Stimulated activated naive CD8-positive, alpha-beta T cell treated with anti-CD3 and anti-CD28 coated beads, Interleukin-15, amount 100 ng/mL, for 72 hours (primary cell): ENCODE measurements around the gene ARHGAP23.
A peak's percentile ranks its signal among the peaks of the same experiment; 100 is the strongest.
"Not testable (repeated sequence)": the region's sequence is repeated elsewhere in the genome, so short reads cannot be mapped to it uniquely, and the experiment has no call there.

Source experiments
- ATAC-seq: fragments of 150-1000 bp; cut with Tn5 transposase; 2 replicates; pipeline ENCODE4 v1.10.0; 2021; ENCODE audit warnings: mild to moderate bottlenecking, moderate library complexity
- DNase-seq, 2 donors: peaks; one replicate each; pipeline ENCODE4 v3.0.0; 2021 to 2022
- H3K27ac Mint-ChIP-seq, 2 donors: one replicate each; pipeline ENCODE4 v1.8.0; 2022; ENCODE audit warnings: mild to moderate bottlenecking in 2 of 2, mixed read lengths in 2 of 2, moderate library complexity in 2 of 2
- H3K27me3 Mint-ChIP-seq: one replicate; pipeline ENCODE4 v1.8.0; 2022; ENCODE audit warnings: mixed read lengths
- H3K4me1 Mint-ChIP-seq: one replicate; pipeline ENCODE4 v1.8.0; 2022; ENCODE audit warnings: mild to moderate bottlenecking, mixed read lengths
- H3K4me3 Mint-ChIP-seq, 2 donors: one replicate each; pipeline ENCODE4 v1.8.0; 2022; ENCODE audit warnings: mild to moderate bottlenecking in 2 of 2, mixed read lengths in 2 of 2, moderate library complexity in 1 of 2
- H3K9me3 Mint-ChIP-seq, 2 donors: one replicate each; pipeline ENCODE4 v1.8.0; 2022; ENCODE audit warnings: mixed read lengths in 2 of 2

ARHGAP23 gene

DNA sequence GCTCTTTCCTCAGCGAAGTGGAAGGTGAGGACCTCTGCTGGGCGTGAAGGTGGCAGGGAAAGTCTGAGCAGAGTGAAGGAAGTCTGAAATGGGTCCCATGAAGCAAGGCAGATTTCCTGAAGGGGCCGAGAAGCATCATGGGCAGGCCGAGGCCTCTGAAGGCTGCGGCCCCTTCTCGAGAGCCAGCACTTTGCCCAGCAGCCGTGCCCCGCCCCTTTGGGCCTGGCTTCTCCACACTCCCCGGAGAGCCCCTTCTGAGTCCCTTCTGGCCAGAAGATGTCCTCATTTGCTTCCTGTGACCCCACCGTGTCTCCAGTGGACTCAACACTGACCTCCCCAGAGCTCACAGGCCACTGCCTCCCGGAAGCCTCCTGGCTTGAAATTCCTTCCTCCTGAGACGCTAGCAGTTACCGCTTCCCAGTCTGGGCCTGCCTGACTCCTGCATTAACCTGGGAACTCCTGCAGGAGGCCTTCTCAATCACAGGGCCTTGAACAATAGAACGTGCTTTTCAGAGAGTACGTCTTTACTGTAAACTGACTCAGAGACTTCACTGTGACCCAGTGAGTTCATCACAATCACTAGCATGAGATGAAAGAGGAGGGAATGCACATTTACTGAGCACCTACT, 75.1 kb downstream of the ARHGAP23 start:
- H3K4me1 Mint-ChIP-seq, H3K9me3 Mint-ChIP-seq: not testable (repeated sequence)

DNA sequence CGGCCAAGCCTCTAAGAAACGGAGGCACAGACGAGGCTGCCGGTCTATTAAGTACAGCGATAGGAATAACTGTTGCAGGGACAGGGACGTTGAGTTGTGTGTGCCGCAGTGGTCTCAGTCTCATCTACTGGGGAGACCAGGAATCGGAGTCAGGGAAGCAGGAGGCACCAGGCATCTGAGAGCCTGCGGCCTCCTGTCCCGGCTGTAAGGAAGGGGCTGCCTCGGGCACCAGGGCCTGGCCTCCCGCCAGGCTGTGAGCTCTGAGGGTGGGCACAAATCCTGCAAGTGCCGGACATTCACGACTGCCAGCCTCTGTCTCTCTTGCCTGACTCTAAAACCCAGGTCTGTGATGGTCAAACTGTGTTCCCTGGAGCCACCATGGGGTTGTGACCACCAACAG, 76.0 kb downstream of the ARHGAP23 start:
- Mint-ChIP-seq H3K4me1 (peaks cover 3% of the 10 kb centered on the region), H3K27me3 (peaks cover 25% of the 10 kb centered on the region), H3K9me3 (no peaks in the 10 kb centered on the region), H3K27ac (no peak overlapping the region), H3K4me3 (no peak overlapping the region)
- no peak for DNase-seq
- no peak for ATAC-seq

More for the DNA sequence above, 75.1 kb downstream of the ARHGAP23 start:
- H3K4me3 Mint-ChIP-seq, ATAC-seq, H3K27ac Mint-ChIP-seq, DNase-seq: not testable (repeated sequence)
- peaks cover 16% of the 10 kb centered on the region for H3K27me3 Mint-ChIP-seq

DNA sequence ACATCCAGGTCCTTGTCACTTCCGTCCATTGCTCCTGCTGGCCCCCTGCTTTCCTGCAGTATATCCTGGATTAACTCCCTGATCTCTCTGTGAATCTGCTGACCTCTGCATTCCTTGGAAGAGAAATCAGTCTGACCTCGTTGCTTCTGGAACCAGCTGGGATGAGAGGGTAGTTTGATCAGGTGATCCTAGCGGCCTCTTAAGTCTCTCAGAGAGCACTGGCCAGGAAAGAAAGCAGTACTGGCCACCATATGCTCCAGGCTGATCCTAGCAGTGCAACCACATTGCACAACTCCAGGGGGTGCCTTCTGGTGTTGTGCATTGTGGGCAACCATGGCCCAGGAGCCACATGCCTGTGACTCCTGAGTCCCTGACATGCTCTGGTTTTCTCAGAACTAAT, 79.2 kb downstream of the ARHGAP23 start:
- Mint-ChIP-seq H3K9me3 (no peaks in the 10 kb centered on the region), H3K4me1 (peaks cover 16% of the 10 kb centered on the region), H3K4me3 (no peak overlapping the region), H3K27me3 (peaks cover 54% of the 10 kb centered on the region), H3K27ac (peak overlapping the region; percentile 67 to 77)
- DNase-seq (no peak), ATAC-seq (no peak)

DNA sequence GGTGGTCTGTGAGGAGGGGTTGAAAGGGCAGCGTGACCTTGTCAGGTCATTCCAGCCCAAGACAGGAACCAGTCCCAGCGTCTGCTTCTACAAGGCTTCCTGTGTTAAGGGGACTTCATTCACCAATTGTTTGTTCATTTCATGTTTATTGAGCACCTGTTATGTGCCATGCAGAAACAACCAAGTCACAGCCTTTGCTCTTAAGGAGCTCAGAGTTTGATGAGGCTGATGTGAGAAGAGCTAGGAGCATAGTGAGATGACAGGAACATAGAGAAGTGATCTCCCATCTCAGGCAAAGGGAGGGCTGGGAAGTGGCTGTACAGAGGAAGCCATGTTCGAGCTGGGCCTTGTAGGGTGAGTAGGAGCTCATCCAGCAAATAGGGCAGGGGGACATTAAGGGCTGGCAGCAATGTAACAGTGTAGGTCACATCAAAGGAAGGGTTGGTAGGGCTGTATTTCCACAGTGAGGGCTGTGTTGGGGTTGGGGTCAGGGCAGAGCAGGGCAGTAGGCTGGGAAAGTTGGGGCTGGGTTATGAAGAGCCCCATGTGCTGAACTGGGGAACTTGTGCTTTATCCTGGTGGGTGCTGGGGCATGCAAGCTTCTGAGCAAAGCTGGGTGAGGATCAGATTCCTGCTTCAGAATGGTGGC, 79.8 kb downstream of the ARHGAP23 start:
- H3K4me3 Mint-ChIP-seq, result peak overlapping the region in 1 of 2 donors; percentile 52
- peak overlapping the region in 1 of 2 donors; percentile 77 for H3K27ac Mint-ChIP-seq

DNA sequence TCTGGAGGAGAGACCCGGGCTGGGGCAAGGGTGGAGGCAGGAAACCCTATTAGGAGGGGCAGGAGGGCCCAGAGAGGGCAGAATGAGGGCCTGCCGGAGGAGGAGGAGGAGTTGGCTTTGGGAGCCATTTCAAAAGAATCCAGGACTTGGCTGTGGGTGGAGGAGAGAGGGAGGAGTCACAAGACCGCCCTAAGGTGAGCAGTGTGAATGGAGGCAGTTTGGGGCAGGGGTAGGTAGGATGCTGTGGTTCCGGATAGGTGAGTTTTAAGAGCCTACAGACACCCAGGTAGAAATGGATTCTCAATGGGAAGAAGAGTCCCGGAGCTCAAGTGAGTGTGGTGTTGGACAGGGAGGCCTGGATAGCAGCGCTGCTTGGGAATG, 80.3 kb downstream of the ARHGAP23 start:
- Mint-ChIP-seq H3K4me3 (peak overlapping the region in 1 of 2 donors; percentile 52), H3K27ac (peak overlapping the region in 1 of 2 donors; percentile 59), H3K4me1 (peaks cover 16% of the 10 kb centered on the region), H3K9me3 (no peaks in the 10 kb centered on the region), H3K27me3 (peaks cover 53% of the 10 kb centered on the region)
- DNase-seq (no peak), ATAC-seq (no peak)

More for the DNA sequence above, 79.8 kb downstream of the ARHGAP23 start:
- no peak for ATAC-seq
- no peaks in the 10 kb centered on the region for H3K9me3 Mint-ChIP-seq
- no peak for DNase-seq
- peaks cover 16% of the 10 kb centered on the region for H3K4me1 Mint-ChIP-seq
- H3K27me3 Mint-ChIP-seq, result peaks cover 53% of the 10 kb centered on the region

DNA sequence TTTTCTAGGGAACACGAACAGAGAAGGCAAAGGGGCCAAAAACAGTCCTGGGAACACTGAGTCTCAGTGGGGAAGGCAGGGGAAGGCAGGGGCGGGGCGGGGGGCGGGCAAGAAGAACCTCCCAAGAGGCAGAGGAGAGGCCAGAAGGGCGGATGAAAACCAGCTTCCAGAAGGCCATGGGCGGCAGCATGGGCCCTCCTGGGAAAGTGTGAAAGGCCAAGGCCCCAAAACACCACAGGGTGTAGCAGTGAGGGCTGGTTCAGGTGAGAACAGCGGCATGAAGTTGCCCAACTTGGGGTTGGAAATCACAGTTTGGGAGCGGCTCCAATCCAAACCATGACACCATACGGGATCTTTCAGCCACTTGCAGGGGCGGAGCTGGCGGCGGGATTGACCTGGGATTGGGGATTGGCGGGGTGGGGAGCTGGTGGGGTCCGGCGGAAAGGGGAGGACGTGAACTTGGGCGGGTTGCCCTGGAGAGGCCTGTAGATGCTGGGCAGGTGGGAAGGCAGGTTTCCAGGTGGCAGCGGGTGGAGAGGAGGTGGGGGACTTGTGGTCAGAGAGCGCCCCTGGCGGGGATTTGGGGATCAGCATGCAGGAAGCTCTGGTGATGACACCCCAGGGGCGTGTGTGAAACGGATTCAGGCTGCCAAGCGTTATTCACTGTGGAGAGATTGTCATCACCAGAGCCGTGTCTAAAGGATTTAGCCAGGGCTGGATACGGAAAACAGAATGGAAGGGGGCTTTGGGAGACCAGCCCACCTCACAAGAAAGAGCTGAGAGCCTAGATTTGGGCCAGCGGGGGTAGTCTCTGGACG, 80.9 kb downstream of the ARHGAP23 start:
- peaks cover 16% of the 10 kb centered on the region for H3K4me1 Mint-ChIP-seq
- no peaks in the 10 kb centered on the region for H3K9me3 Mint-ChIP-seq
- H3K27ac Mint-ChIP-seq, result peak overlapping the region; percentile 31 to 99
- ATAC-seq, result peak; percentile 91
- peak overlapping the region; percentile 94 to 99 for H3K4me3 Mint-ChIP-seq
- peak; percentile 79 to 83 for DNase-seq
- peaks cover 53% of the 10 kb centered on the region for H3K27me3 Mint-ChIP-seq

DNA sequence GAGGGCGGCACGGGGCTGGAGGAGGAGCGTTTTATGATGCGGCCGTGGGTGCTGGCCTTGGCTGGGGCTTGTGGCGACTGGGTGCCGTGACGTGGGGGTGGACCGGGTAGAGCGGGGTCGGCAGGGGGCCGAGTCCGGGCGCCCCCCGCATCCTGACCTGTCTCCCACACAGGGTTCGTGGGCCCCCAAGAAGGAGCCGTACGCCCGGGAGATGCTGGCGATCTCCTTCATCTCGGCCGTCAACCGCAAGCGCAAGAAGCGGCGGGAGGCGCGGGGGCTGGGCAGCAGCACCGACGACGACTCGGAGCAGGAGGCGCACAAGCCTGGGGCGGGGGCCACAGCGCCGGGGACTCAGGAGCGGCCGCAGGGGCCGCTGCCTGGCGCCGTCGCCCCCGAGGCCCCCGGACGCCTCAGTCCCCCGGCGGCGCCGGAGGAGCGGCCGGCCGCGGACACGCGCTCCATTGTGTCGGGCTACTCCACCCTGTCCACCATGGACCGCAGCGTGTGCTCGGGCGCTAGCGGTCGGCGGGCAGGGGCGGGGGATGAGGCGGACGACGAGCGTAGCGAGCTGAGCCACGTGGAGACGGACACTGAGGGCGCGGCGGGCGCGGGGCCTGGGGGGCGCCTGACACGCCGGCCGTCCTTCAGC, 81.6 kb downstream of the ARHGAP23 start:
- H3K27ac Mint-ChIP-seq, result peak overlapping the region; percentile 31 to 99
- DNase-seq, result no peak

DNA sequence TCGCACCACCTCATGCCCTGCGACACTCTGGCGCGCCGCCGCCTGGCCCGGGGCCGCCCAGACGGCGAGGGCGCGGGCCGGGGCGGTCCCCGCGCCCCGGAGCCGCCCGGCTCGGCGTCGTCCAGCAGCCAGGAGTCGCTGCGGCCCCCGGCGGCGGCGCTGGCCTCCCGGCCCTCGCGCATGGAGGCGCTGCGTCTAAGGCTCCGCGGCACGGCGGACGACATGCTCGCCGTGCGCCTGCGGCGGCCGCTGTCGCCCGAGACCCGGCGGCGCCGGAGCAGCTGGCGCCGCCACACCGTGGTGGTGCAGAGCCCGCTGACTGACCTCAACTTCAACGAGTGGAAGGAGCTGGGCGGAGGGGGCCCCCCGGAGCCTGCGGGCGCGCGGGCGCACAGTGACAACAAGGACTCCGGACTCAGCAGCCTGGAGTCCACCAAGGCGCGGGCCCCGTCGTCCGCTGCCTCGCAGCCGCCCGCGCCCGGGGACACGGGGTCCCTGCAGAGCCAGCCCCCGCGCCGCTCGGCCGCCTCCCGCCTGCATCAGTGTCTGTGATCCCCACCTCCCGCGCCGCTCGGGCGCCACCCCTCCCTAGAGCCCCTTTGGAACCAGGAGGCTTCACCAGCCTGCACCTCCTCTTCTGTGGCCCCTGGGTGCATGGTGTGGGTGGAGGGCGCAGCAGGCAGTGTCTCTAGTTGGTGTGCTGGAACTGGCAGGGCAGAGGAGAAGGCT, 82.3 kb downstream of the ARHGAP23 start:
- Mint-ChIP-seq H3K4me3 (peak overlapping the region in 1 of 2 donors; percentile 51), H3K4me1 (peaks cover 16% of the 10 kb centered on the region), H3K9me3 (no peaks in the 10 kb centered on the region), H3K27ac (no peak overlapping the region), H3K27me3 (peaks cover 53% of the 10 kb centered on the region)
- no peak for DNase-seq
- peak; percentile 38 for ATAC-seq

More for the DNA sequence above, 81.6 kb downstream of the ARHGAP23 start:
- Mint-ChIP-seq H3K9me3 (no peaks in the 10 kb centered on the region), H3K4me3 (peak overlapping the region; percentile 94 to 99), H3K27me3 (peaks cover 53% of the 10 kb centered on the region), H3K4me1 (peaks cover 16% of the 10 kb centered on the region)
- ATAC-seq, result peak; percentile 49

DNA sequence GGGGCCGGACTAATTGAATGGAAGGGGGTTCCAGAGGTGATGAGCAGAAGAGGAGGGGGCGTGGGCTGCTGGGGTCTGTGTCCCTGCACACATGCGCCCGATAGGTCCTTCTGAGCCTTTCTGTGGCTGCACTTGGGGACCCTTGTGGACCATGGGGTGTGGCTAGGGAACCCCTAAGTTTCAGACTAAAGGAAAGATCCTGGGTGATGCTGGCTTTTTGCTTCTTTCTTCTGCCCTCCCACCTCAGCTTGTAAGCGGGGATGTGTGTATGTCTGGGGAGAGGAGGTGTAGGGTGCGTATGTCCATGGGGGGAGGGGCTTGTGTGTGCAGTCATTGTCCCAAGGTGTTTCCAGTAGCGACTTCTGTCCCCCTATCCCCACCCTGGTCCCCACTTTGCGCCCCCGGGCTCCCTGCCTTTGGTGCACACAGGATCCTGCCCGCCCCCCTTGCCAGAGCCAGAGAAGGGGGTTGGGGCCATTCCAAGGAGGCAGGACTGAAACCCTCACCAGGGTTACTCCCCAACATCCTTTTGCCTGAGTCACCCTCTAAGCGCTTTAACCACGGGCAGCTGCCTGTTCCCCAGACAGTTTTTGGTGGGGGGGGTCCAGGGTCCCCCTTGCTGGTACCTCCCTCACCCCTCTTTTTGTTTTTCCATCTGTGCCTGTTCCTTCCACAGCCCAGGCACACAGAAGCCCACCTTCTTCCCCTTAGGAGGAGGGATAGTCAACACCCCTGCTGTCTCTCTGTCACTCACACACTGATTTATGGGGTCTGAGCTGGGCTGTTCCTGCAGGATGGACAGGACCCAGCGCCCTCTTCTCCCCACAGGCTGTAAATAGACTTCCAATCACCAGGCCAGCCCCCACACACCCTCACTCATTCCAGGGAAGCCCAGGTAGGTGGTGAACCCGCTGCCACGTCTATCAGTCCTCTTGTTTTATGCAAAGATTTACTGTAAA, 83.2 kb downstream of the ARHGAP23 start:
- no peak overlapping the region for H3K27ac Mint-ChIP-seq
- H3K4me3 Mint-ChIP-seq, result peak overlapping the region in 1 of 2 donors; percentile 51
- peaks cover 53% of the 10 kb centered on the region for H3K27me3 Mint-ChIP-seq
- ATAC-seq (no peak), DNase-seq (no peak)
- H3K4me1 Mint-ChIP-seq, result peaks cover 16% of the 10 kb centered on the region
- H3K9me3 Mint-ChIP-seq, result no peaks in the 10 kb centered on the region

DNA sequence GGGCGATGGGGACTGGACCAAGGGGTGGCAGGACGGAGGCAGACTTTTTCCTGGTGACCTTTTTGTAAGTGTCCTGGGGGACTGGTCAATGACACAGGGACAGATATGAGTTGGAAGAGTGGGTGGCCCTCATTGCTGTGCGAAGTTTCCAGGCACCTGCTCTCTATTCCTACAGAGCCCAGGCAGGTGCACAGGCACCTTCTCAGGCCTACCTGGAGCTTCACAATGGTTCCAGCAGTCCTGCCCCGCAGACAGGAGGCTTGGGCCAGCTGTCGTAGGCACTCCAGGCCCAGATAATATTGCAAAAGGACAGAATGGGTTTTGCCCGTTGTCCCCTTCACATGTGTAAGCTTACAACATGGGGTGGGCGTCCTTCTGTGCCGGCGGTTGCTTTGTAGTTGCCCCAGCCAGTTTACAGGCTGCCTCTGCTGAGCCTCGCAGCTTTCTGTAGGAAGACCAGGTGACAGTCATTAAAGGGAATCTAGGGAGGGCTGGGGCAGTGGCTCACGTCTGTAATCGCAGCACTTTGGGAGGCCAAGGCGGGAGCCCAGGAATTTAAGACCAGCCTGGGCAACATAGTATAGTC, 84.3 kb downstream of the ARHGAP23 start:
- Mint-ChIP-seq H3K27me3 (peaks cover 50% of the 10 kb centered on the region), H3K4me3 (no peak overlapping the region), H3K9me3 (no peaks in the 10 kb centered on the region), H3K4me1 (peaks cover 16% of the 10 kb centered on the region), H3K27ac (no peak overlapping the region)
- no peak for ATAC-seq
- no peak for DNase-seq

DNA sequence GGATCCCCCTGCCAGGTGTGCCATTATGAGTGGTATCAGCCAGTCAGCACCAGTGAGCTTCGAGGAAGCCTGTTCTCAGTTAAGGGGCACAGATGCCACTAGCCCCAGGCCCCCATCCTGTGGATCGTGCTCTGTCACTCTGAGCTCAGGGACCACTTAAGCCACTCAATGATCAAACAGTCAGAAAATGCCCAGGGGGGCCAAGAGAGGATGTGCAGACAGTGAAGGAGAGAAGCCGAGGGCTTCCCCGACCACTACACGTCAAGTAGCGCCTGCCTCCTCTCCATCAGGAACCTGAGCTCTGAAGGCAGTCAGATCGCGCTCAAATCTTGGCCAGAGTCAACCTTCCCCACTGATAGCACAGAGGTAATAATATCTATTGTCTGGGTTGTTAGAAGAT, 98.3 kb downstream of the ARHGAP23 start:
- not testable (repeated sequence) for H3K4me3 Mint-ChIP-seq, H3K9me3 Mint-ChIP-seq, H3K27ac Mint-ChIP-seq, H3K4me1 Mint-ChIP-seq, DNase-seq, ATAC-seq
- peaks cover 41% of the 10 kb centered on the region for H3K27me3 Mint-ChIP-seq

DNA sequence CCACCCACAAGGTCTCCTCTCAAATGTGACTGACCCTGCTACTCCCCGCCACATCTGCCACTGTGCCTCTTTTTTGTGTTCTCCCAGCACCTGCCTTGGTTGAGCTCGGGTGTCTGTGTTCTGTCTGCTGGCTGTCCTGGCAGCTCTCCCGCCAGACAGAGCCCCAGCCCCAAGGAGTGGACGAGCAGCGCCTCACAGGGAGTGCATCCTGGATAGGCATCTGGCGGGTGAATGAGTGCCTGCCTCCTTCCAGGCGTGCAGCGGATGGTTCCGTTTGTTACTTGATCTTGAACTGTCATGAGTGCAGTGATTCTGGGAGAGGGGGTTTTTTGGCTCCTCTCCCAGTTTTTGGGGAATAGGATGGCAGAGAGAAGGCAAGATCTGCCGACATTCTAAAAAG, 99.9 kb downstream of the ARHGAP23 start:
- H3K4me3 Mint-ChIP-seq, DNase-seq, H3K27ac Mint-ChIP-seq, ATAC-seq, H3K4me1 Mint-ChIP-seq, H3K9me3 Mint-ChIP-seq: not testable (repeated sequence)
- H3K27me3 Mint-ChIP-seq, result peaks cover 58% of the 10 kb centered on the region

DNA sequence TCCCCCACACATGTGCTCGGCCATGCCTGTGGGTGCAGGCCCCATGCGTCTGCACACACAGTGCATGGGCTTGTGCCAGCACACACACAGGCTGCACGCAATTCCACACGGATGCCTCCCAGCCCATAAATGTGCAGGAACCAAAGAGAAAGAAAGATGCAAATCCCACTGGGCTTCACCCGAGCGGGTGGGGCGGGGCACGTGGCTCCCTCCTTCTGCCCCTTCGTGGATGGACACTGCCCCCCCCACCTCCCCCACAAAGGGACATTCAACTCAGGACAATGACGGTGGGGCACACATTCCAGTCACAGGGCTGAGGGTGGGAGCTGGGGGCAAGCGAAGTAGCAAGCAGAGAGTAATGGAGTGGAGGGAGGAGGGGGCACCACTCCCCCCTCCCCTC, 102.6 kb downstream of the ARHGAP23 start:
- not testable (repeated sequence) for H3K4me3 Mint-ChIP-seq, H3K4me1 Mint-ChIP-seq, DNase-seq, H3K9me3 Mint-ChIP-seq, ATAC-seq
- Mint-ChIP-seq H3K27ac (peak overlapping the region in 1 of 2 donors; percentile 77), H3K27me3 (peaks cover 66% of the 10 kb centered on the region)

DNA sequence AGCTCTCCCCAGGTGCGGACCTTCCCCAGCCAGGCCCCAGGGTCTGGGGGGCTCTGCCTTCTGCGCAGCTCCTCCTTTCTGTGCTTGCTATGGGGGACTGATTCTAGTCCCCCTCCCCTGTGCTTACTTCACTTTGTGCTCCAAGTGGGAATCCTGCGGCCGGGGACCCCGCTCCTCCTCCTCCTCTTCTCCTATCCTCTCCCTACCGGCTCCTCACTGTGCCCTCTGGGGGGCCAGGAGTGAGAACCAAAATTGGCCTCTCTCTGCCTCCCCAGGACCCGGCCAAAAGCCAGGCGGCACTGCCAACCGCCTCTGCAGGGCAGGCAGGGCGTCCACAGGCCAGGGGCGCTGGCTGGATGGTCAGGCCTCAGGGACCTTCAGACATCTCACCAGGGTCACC, 103.5 kb downstream of the ARHGAP23 start:
- not testable (repeated sequence) for H3K27ac Mint-ChIP-seq, H3K9me3 Mint-ChIP-seq, H3K4me3 Mint-ChIP-seq, ATAC-seq, H3K4me1 Mint-ChIP-seq, DNase-seq
- peaks cover 75% of the 10 kb centered on the region for H3K27me3 Mint-ChIP-seq
